Measurements from ENCODE around the gene NARF. TPM values are rescaled to one million over a fixed set of nuclear protein-coding genes. Genes with fewer than 3 reads are reported as not detected.

NARF gene
- total RNA-seq, 4 donors from 2014 or later = 15.3 to 55.5 (median 33.3) TPM

GRCh38 chr17:82463391-82463790 lies 4.8 kb downstream of the NARF start:
- intact Hi-C loops (cut with DNase I; ENCODE audit: low total_unique reads) = no loop called here
- Histone ChIP-seq H3K9me3 (no peaks in the 10 kb centered on the region), H3K36me3 (no peaks in the 10 kb centered on the region), H3K4me1 (no peaks in the 10 kb centered on the region), H3K4me3 (no peak overlapping the region), H3K27ac (no peak overlapping the region), H3K27me3 (no peaks in the 10 kb centered on the region)
- TF ChIP-seq CTCF (IDR thresholded peaks at IDR 0.05) (no peak), POLR2A (IDR thresholded peaks at IDR 0.05) (no peak)
- no peak for DNase-seq

- DNase-seq = no peak
- Histone ChIP-seq H3K4me3 (no peak overlapping the region), H3K27ac (no peak overlapping the region), H3K9me3 (no peaks in the 10 kb centered on the region), H3K36me3 (no peaks in the 10 kb centered on the region), H3K27me3 (no peaks in the 10 kb centered on the region), H3K4me1 (no peaks in the 10 kb centered on the region)
- TF ChIP-seq CTCF (IDR thresholded peaks at IDR 0.05) = no peak
- TF ChIP-seq POLR2A (IDR thresholded peaks at IDR 0.05) = no peak
- intact Hi-C loops (cut with DNase I; ENCODE audit: low total_unique reads) = no loop called here
Observed at GRCh38 chr17:82463925-82464566, 5.5 kb downstream of the NARF start.

GRCh38 chr17:82464567-82464929 lies 6.0 kb downstream of the NARF start:
- no peaks in the 10 kb centered on the region for H3K36me3 ChIP-seq
- no peaks in the 10 kb centered on the region for H3K9me3 ChIP-seq
- no peak overlapping the region for H3K4me3 ChIP-seq
- H3K4me1 ChIP-seq = no peaks in the 10 kb centered on the region
- H3K27me3 ChIP-seq = no peaks in the 10 kb centered on the region
- no peak for DNase-seq
- no peak overlapping the region for H3K27ac ChIP-seq
- TF ChIP-seq CTCF (IDR thresholded peaks at IDR 0.05) (no peak), POLR2A (IDR thresholded peaks at IDR 0.05) (no peak)
- intact Hi-C loops (cut with DNase I; ENCODE audit: low total_unique reads) = no loop called here

DNA sequence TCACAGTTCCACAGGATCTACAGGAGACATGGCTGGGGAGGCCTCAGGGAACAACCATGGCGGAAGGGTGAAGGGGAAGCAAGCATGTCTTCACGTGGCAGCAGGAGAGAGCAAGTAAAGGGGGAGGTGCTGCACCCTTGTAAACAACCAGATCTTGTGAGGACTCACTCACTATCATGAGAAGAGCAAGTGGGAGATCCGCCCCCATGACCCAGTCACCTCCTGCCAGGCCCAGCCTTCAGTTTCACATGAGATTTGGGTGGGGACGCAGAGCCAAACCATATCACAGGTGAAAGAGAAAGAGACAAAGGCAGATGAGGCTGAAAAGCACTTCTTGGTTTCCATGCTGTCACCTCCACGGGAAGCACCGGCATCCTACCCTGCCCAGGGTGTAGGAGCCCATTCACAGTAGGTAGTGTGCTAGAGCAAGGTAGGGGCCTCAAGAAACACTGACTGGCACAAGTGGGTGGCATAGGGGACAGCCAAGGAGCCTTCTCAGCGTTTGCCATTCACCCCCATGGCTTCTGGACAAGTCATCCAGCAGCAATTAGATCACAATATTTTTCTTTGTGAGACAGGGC lies 6.6 kb downstream of the NARF start:
- no peaks in the 10 kb centered on the region for H3K36me3 ChIP-seq

More for the DNA sequence above, 6.6 kb downstream of the NARF start:
- no peak overlapping the region for H3K27ac ChIP-seq
- no peaks in the 10 kb centered on the region for H3K9me3 ChIP-seq
- no peak for TF ChIP-seq CTCF (IDR thresholded peaks at IDR 0.05)
- no peak for TF ChIP-seq POLR2A (IDR thresholded peaks at IDR 0.05)
- DNase-seq = no peak
- no peaks in the 10 kb centered on the region for H3K4me1 ChIP-seq
- H3K27me3 ChIP-seq = no peaks in the 10 kb centered on the region
- H3K4me3 ChIP-seq = no peak overlapping the region
- intact Hi-C loops (cut with DNase I; ENCODE audit: low total_unique reads) = no loop called here

Measured in uterus (tissue), 4 donors.